Natural killer cell (primary cell): ENCODE data around the gene FSCB. TPM values are rescaled to one million over a fixed set of nuclear protein-coding genes. Genes with fewer than 3 reads are reported as not detected.

Source experiments
- ATAC-seq, 3 donors: fragments of 150-1000 bp in 2 of 3; fragments of 200-7000 bp in 1 of 3; cut with Tn5 transposase; 1 replicate in 1 of 3; 2 replicates in 2 of 3; pipeline ENCODE4 v1.10.0; 2021; ENCODE audit warnings: mild to moderate bottlenecking in 2 of 3, moderate library complexity in 2 of 3
- DNase-seq, 2 donors: peaks; one replicate each; pipeline versions ENCODE4 v3.0.0 to v3.0.0-alpha.2; 2013 to 2021; ENCODE audit warnings: mixed read lengths in 1 of 2
- H3K27ac ChIP-seq: one replicate; pipeline ENCODE4 v1.5.1; 2013; ENCODE audit warnings: mild to moderate bottlenecking, low read length
- H3K27me3 ChIP-seq: one replicate; pipeline ENCODE4 v1.6.1; 2013; ENCODE audit warnings: low read length; ENCODE audit not compliant: control insufficient read depth, insufficient read depth
- H3K36me3 ChIP-seq: one replicate; pipeline ENCODE4 v1.6.1; 2013; ENCODE audit warnings: low read length; ENCODE audit not compliant: control insufficient read depth, insufficient read depth
- H3K4me1 ChIP-seq: one replicate; pipeline ENCODE4 v1.6.1; 2013; ENCODE audit warnings: low read length; ENCODE audit not compliant: control insufficient read depth, insufficient read depth
- H3K4me3 ChIP-seq: one replicate; pipeline ENCODE4 v1.5.1; 2013; ENCODE audit warnings: low read length
- H3K9me3 ChIP-seq: one replicate; pipeline ENCODE4 v1.6.1; 2013; ENCODE audit warnings: low read length; ENCODE audit not compliant: control insufficient read depth, insufficient read depth
- H3K27ac Mint-ChIP-seq, 2 donors: one replicate each; pipeline ENCODE4 v1.8.0; 2022; ENCODE audit warnings: mild to moderate bottlenecking in 2 of 2, mixed read lengths in 2 of 2, moderate library complexity in 1 of 2
- H3K27me3 Mint-ChIP-seq, 2 donors: one replicate each; pipeline ENCODE4 v1.8.0; 2022; ENCODE audit warnings: low read depth in 2 of 2, mixed read lengths in 2 of 2
- H3K36me3 Mint-ChIP-seq: one replicate; pipeline ENCODE4 v1.8.0; 2022; ENCODE audit warnings: mixed read lengths
- H3K4me1 Mint-ChIP-seq, 2 donors: one replicate each; pipeline ENCODE4 v1.8.0; 2022; ENCODE audit warnings: mixed read lengths in 2 of 2
- H3K4me3 Mint-ChIP-seq: one replicate; pipeline ENCODE4 v1.8.0; 2022; ENCODE audit warnings: mild to moderate bottlenecking, moderate library complexity, mixed read lengths
- H3K9me3 Mint-ChIP-seq, 2 donors: one replicate each; pipeline ENCODE4 v1.8.0; 2022; ENCODE audit warnings: mixed read lengths in 2 of 2
- CTCF ChIP-seq: fragments of 200-600 bp; IDR thresholded peaks from one replicate; pipeline ENCODE4 v1.8.0; 2022; ENCODE audit warnings: antibody characterized with exemption
- WGBS: methylation state at CpG from one replicate; pipeline ENCODE4 v1.1.7; 2013; ENCODE audit warnings: missing lambda C conversion rate; ENCODE audit not compliant: insufficient coverage; 5-methylcytosine and 5-hydroxymethylcytosine counted together
- intact Hi-C: fragments of 100-400 bp; cut with micrococcal nuclease; formaldehyde crosslinking; loops from one replicate; pipeline ENCODE4 v1.14.2; 2022
- total RNA-seq, 4 donors: library from RNA; stranded (reverse); fragments of 120-200 nt in 1 of 4; gene quantifications; one replicate each; pipeline versions ENCODE4 v1.2.3 to v1.2.4, GENCODE V29; 2013 to 2022

The FSCB gene
- not detected for total RNA-seq
- total RNA-seq (2013) = not detected

- no peak within 1 kb of the TSS for H3K4me3 ChIP-seq
- DNase-seq (no peak), ATAC-seq (no peak)
- no peaks in the 10 kb centered on the region for H3K4me1 ChIP-seq
- Mint-ChIP-seq H3K27me3 (no peaks in the 10 kb centered on the region), H3K9me3 (peaks cover 15% of the 10 kb centered on the region in 2 donors), H3K4me3 (no peak within 1 kb of the TSS), H3K36me3 (peaks cover 12% of the 10 kb centered on the region), H3K27ac (no peak within 1 kb of the TSS), H3K4me1 (no peaks in the 10 kb centered on the region)
- 100% methylated on average over 1 of the region's 1 CpG for WGBS
- peaks cover 5% of the 10 kb centered on the region for H3K9me3 ChIP-seq
- intact Hi-C loops = no loop called here
- H3K36me3 ChIP-seq = no peaks in the 10 kb centered on the region
- no peak for TF ChIP-seq CTCF
- H3K27ac ChIP-seq = no peak within 1 kb of the TSS
- H3K27me3 ChIP-seq = no peaks in the 10 kb centered on the region
Observed at GRCh38 chr14:44507183-44507582, at the start of gene FSCB. FSCB (minus strand) TSS chr14:44507283; CDS start chr14:44506987, 296 bp downstream.

GRCh38 chr14:44531658-44532057 is 24.6 kb upstream of the FSCB start:
- DNase-seq (no peak), ATAC-seq (no peak)
- Histone ChIP-seq H3K36me3 (no peaks in the 10 kb centered on the region), H3K4me3 (no peak overlapping the region), H3K4me1 (no peaks in the 10 kb centered on the region), H3K27ac (no peak overlapping the region), H3K27me3 (no peaks in the 10 kb centered on the region), H3K9me3 (peaks cover 7% of the 10 kb centered on the region)
- Mint-ChIP-seq H3K27me3 (no peaks in the 10 kb centered on the region), H3K36me3 (no peaks in the 10 kb centered on the region), H3K27ac (no peak overlapping the region), H3K9me3 (peaks cover 4 to 12% of the 10 kb centered on the region in 2 donors), H3K4me3 (no peak overlapping the region), H3K4me1 (no peaks in the 10 kb centered on the region)
- intact Hi-C loops = no loop called here
- TF ChIP-seq CTCF = no peak
- WGBS = 88% methylated on average over 2 of the region's 2 CpGs

- Histone ChIP-seq H3K36me3 (no peaks in the 10 kb centered on the region), H3K4me3 (no peak overlapping the region), H3K4me1 (no peaks in the 10 kb centered on the region), H3K27me3 (no peaks in the 10 kb centered on the region), H3K27ac (no peak overlapping the region), H3K9me3 (peaks cover 7% of the 10 kb centered on the region)
- no peaks in the 10 kb centered on the region for H3K27me3 Mint-ChIP-seq
- no peak overlapping the region for H3K4me3 Mint-ChIP-seq
- WGBS = 95% methylated on average over 3 of the region's 3 CpGs
- H3K4me1 Mint-ChIP-seq = no peaks in the 10 kb centered on the region
- DNase-seq (no peak), ATAC-seq (no peak)
- TF ChIP-seq CTCF = no peak
- intact Hi-C loops = no loop called here
- peaks cover 4 to 17% of the 10 kb centered on the region in 2 donors for H3K9me3 Mint-ChIP-seq
- no peak overlapping the region for H3K27ac Mint-ChIP-seq
- H3K36me3 Mint-ChIP-seq = no peaks in the 10 kb centered on the region
Observed at GRCh38 chr14:44530475-44530874, 23.4 kb upstream of the FSCB start.

- no peaks in the 10 kb centered on the region for H3K36me3 Mint-ChIP-seq
- H3K4me1 Mint-ChIP-seq = no peaks in the 10 kb centered on the region
- DNase-seq = no peak
- H3K27ac Mint-ChIP-seq = no peak overlapping the region
- Histone ChIP-seq H3K27ac (no peak overlapping the region), H3K27me3 (no peaks in the 10 kb centered on the region), H3K4me1 (no peaks in the 10 kb centered on the region), H3K9me3 (peaks cover 7% of the 10 kb centered on the region), H3K4me3 (no peak overlapping the region), H3K36me3 (no peaks in the 10 kb centered on the region)
- intact Hi-C loops = no loop called here
- TF ChIP-seq CTCF = no peak
- H3K27me3 Mint-ChIP-seq = no peaks in the 10 kb centered on the region
- WGBS = 0% methylated on average over 1 of the region's 1 CpG
- no peak overlapping the region for H3K4me3 Mint-ChIP-seq
- H3K9me3 Mint-ChIP-seq = peaks cover 6 to 17% of the 10 kb centered on the region in 2 donors
- no peak for ATAC-seq
Observed at GRCh38 chr14:44529026-44529425, 21.9 kb upstream of the FSCB start.
